Peyer's patch (tissue), 4 donors: ENCODE data around the gene ADORA2A.

ENCODE experiments used
- POLR2A ChIP-seq, 2 donors: fragments of 450-650 bp; IDR thresholded peaks; one replicate each; pipeline ENCODE4 v1.5.1; 2017; ENCODE audit warnings: antibody characterized with exemption in 2 of 2, mild to moderate bottlenecking in 2 of 2, moderate library complexity in 2 of 2
- TF ChIP-seq, protein P1 (sequence below), 6 experiments: fragments of 450-650 bp in 4 of 6; fragments of 200-600 bp in 2 of 6; sonication (generic) in 1 of 6; IDR thresholded peaks; one replicate each; pipeline ENCODE4 v1.5.1; 2017 to 2019; ENCODE audit warnings: antibody characterized with exemption in 6 of 6, mild to moderate bottlenecking in 3 of 6, moderate library complexity in 1 of 6

DNA sequence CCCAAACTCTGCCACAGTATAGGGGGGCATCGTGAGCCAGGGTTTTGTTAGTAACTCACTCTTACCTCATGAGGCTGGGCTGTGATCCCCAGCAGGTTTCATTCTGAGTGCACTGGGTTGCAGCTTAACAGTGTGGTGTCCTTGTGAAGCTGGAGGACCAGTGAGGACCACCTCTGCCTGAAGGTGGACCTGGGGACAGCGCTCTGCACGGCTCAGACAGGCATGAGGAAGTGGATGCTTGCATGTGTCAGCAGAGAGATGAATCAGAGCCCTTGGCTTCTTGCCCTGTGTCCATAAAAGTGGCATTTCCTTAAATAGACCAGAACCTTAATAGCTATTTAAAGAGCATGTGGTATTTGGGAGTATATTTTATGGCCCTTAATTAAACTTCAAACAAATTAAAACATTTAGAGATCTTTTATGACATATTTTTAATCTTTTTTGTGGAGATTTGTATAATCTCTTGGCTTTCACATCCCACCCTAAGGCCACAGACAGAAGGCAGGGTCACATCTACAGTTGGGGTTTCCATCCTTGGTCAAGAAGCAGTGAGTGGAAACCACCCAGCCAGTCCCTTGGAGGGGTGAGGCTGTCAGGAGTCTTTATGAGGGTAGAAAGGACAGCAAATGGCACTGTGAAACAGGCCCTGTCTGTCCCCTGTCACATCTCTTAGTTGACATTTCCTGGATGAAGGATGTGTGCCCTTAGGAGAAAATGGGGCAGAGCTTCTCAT is 24.8 kb upstream of the ADORA2A start:
- no peak for TF ChIP-seq POLR2A (IDR thresholded peaks at IDR 0.05)
- TF ChIP-seq, protein P1, sequence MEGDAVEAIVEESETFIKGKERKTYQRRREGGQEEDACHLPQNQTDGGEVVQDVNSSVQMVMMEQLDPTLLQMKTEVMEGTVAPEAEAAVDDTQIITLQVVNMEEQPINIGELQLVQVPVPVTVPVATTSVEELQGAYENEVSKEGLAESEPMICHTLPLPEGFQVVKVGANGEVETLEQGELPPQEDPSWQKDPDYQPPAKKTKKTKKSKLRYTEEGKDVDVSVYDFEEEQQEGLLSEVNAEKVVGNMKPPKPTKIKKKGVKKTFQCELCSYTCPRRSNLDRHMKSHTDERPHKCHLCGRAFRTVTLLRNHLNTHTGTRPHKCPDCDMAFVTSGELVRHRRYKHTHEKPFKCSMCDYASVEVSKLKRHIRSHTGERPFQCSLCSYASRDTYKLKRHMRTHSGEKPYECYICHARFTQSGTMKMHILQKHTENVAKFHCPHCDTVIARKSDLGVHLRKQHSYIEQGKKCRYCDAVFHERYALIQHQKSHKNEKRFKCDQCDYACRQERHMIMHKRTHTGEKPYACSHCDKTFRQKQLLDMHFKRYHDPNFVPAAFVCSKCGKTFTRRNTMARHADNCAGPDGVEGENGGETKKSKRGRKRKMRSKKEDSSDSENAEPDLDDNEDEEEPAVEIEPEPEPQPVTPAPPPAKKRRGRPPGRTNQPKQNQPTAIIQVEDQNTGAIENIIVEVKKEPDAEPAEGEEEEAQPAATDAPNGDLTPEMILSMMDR (IDR thresholded peaks at IDR 0.05), result peak in 1 of 6 experiments; percentile 26
